ENCODE measurements around the gene BSG. TPM values are rescaled to one million over a fixed set of nuclear protein-coding genes. Genes with fewer than 3 reads are reported as not detected.

Gene BSG
- total RNA-seq, 1 donor from 2014 or later = 98.2 TPM

Other genes with a start within 250 kb of the BSG start
- gene MIER2, start 227.8 kb upstream of the BSG start, total RNA-seq = 4.6 TPM
- 0.33 TPM for gene C2CD4C, start 163.4 kb upstream of the BSG start, total RNA-seq
- gene SHC2, start 111.6 kb upstream of the BSG start, total RNA-seq = 57.8 TPM
- gene MADCAM1, start 76.1 kb upstream of the BSG start, total RNA-seq = 0.53 TPM
- gene TPGS1, start 65.1 kb upstream of the BSG start, total RNA-seq = 10.4 TPM
- gene CDC34, start 40.8 kb upstream of the BSG start, total RNA-seq = 53.5 TPM
- 0.33 TPM for gene GZMM, start 28.5 kb upstream of the BSG start, total RNA-seq
- gene HCN2, start 17.3 kb downstream of the BSG start, total RNA-seq = 0.30 TPM
- 51.8 TPM for gene POLRMT, start 60.9 kb downstream of the BSG start, total RNA-seq
- 0.30 TPM for gene FGF22, start 67.3 kb downstream of the BSG start, total RNA-seq
- gene RNF126, start 90.6 kb downstream of the BSG start, total RNA-seq = 22.2 TPM
- gene FSTL3, start 103.8 kb downstream of the BSG start, total RNA-seq = 4.3 TPM
- not detected for gene PRSS57, start 122.9 kb downstream of the BSG start, total RNA-seq
- 6.6 TPM for gene PALM, start 136.3 kb downstream of the BSG start, total RNA-seq
- gene MISP, start 178.5 kb downstream of the BSG start, total RNA-seq = 0.18 TPM
- gene PTBP1, start 224.9 kb downstream of the BSG start, total RNA-seq = 115 TPM
- not detected for gene PLPPR3, start 249.4 kb downstream of the BSG start, total RNA-seq